Embryonic facial prominence (tissue), 1 donor: ENCODE results near the gene MPHOSPH8.

Experiments used
- DNase-seq: peaks from one replicate; pipeline ENCODE4 v3.0.0-alpha.2; 2016; ENCODE audit errors: extremely low spot score

The MPHOSPH8 gene, protein sequence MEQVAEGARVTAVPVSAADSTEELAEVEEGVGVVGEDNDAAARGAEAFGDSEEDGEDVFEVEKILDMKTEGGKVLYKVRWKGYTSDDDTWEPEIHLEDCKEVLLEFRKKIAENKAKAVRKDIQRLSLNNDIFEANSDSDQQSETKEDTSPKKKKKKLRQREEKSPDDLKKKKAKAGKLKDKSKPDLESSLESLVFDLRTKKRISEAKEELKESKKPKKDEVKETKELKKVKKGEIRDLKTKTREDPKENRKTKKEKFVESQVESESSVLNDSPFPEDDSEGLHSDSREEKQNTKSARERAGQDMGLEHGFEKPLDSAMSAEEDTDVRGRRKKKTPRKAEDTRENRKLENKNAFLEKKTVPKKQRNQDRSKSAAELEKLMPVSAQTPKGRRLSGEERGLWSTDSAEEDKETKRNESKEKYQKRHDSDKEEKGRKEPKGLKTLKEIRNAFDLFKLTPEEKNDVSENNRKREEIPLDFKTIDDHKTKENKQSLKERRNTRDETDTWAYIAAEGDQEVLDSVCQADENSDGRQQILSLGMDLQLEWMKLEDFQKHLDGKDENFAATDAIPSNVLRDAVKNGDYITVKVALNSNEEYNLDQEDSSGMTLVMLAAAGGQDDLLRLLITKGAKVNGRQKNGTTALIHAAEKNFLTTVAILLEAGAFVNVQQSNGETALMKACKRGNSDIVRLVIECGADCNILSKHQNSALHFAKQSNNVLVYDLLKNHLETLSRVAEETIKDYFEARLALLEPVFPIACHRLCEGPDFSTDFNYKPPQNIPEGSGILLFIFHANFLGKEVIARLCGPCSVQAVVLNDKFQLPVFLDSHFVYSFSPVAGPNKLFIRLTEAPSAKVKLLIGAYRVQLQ

DNA sequence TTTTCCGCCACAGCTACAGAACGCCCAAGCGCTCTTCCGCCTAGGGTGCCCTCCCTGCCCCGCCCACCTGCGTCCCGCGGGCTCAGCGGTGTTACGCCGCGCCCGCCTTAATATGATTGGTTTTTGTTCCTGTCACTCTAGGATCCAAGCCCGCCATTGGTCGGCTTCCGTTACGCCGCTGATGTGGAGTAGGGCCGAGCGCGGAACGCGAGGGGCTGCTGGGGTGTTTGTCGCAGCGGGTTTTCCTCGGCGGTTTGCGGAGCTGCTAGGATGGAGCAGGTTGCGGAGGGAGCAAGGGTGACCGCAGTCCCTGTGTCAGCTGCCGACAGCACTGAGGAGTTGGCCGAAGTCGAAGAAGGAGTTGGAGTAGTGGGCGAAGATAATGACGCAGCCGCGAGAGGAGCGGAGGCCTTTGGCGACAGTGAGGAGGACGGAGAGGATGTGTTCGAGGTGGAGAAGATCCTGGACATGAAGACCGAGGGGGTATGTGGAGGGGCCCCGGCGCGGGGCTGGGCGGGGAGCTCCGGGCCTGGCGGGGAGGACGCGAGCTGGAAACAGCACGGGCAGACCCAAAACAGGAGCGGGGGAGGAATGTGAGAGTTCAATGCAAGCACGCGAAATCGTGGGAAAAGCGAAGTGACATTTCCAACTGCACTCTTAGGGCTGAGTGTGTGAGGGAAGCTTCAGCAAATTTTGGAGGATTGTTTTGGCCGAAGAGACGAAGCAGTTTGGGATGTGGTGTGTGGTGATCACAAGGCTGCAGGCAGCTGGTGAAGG, at the start of gene MPHOSPH8:
TSS of gene MPHOSPH8 (plus strand) at position 181 of the 777 bp plus-strand sequence. CDS start at position 271, 90 bp downstream.
- peak; percentile 86 for DNase-seq

DNA sequence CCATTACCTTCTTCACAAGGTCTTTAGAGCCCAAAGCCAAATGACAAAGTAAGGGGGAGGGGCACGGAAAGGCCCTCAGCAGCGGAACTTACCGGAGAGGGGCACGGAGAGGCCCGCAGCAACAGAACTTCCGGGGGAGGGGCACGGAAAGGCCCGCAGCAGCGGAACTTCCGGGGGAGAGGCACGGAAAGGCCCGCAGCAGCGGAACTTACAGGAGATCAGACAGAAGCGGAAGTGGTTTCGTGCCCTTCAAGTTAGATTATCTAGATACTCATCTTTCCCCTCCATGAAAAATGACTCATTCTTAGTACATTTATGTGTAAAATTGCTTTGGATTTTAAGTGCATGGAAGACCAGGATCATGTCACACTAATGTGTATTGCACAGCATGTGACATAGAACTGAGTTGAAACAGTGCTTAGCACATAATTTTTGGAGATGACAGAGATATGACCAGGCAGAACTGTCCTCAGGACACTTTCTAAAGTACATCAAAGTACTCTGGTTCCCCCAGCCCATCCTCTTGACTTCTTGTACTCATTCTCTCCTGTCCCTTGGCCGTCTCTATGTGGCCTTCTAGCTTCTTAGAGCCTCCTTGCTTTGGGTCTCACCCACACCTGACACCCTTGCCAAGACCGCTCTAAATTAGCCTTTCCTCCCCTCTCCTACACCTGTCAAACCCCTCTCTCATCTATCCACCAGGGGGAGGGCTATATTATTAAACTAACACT, 46.4 kb upstream of the MPHOSPH8 start:
- no peak for DNase-seq

DNA sequence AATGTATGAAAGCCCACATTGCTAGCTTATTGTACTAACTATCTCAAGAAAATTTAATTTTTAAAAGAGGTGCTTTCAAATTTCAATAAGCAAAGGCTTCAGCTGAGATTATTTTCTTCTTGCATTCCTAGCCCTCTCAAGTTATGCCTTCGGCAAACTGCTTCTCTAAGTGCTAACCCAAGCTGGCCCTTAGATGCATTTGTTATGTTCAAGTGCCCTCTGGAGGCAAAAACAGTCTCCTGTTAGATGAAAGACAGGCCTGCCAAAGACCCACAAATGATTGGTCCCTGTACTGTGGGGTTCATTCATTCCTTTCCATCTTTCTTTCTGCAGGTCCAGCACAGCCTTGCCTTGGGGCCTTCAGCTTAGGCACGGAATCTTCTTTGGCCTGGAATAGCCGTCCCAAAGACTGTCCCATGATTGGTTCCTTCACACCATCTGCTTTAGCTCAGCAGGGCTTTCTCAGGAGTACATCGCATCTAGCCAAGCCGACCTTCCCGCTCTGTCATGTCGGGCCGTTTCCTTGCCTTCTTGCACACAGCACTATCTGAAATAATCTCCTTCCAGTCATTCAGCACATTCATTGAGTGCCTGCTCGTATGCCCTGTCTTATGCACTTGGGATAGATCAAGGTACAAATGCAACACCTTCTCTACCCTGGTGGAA, 45.7 kb upstream of the MPHOSPH8 start:
- no peak for DNase-seq

DNA sequence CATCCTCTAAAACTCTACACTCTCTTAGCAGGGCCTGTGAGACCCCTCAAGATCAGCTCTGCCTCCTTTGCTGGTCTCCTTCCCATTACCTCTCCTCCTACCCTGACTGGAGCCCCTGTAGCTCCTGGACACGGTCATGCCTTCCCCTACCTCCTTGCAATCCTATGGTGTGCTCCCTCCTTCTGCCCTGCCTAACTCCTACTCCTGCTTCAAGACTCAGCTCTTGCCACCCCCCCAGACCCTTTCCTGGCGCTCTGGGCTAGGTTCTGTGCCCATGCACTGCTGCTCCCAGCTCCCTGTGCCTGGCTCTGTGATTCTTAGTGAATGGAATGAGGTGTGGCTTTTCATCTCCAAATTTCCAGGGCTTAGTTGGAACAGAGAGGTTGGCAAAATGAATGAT, 44.1 kb upstream of the MPHOSPH8 start:
- no peak for DNase-seq

DNA sequence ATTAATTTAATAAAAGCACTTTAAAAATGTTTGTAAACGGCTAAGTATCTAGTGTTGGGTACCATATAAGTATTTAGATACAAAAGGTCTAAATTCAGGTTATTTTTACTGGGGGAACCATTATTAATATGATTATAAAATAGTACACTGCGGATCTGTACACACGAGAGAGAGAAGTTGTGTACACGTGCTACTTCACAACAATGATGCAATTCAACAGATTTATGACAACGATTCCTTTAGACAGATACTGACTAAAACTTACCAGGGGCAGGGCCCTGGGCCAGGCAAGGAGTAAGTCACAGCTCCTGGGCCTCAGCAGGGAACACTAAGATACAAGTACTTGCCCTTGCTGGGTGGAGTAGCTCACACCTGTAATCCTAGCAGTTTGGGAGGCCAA, 43.0 kb upstream of the MPHOSPH8 start:
- DNase-seq = no peak

DNA sequence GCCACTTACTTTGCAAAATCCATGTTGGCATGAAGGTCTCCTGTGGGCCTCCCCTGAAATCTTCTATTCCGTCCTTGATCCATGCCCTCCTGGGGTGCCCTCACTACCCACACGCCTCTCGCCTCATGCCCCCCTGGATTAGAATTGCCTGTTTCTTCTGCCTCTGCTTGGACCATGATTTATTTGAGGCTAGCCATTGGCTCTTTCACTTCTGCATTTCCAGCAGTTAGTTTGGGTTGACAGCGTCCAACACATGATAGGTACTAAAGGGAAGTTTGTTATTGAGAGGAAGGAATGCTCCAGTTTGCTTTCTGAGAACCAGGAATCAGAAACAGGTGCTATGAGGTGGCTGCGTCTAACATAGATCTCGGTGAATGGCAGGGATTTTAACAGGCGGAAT, 41.6 kb upstream of the MPHOSPH8 start:
- DNase-seq = no peak

DNA sequence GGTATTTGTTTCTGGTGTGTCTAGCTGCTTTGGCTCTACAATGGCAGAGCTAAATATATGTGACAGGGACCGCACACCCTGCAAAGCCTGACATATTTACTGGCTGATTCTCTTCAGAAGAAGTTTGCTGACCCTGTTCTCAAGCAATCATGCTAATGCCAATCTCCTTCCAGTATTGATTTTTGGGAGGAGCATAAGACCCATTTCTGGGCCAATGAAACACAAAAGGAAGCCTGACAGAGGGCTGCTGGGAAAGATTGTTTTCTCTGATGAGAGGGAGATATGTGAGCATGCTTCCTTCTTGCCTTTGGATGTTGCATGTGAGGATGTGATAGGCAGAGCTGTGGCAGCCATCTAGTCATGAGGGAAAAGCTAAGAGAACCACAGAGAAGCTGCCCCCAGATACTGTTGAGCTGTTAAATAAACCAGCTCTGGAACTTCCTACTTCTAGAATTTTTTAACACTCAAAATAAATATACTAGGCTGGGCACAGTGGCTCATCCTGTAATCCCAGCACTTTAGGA, 40.7 kb upstream of the MPHOSPH8 start:
- DNase-seq = no peak

DNA sequence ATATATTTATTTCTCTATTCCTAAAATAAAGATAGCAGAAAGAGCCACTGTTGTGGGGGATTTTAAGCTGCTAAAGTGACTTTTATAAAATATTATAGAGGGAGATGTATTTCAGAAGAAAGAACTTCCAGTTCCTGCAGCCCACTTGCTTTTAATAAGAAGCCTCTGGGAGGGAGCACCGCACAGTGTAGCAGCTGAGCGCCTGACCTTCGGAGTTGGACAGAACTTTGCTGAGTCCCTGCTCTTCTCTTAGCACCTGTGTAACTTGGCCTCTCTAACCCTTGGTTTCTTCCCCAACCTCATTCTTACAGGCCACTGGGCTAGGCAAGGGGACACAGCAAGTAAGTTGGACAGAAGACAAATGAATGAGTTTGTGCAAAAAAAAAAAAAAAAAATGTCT, 37.4 kb upstream of the MPHOSPH8 start:
- DNase-seq = no peak

DNA sequence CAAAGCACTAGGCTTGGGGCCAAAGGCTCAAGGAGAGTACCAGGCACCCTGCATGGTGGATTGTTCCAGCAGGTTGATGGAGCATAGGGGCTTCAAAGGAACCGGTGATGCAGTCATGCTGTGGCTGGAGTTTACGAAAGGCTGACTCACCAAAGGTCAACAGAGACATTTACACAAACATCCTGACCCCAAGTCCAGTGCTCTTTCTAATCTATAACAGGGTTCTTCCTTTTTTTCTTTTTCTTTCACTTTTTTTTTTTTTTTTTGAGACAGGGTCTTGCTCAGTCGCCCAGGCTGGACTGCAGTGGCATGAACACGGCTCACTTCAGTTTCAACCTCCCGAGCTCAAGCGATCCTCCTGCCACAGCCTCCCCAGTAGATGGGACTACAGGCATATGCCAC, 36.5 kb upstream of the MPHOSPH8 start:
- DNase-seq = no peak

DNA sequence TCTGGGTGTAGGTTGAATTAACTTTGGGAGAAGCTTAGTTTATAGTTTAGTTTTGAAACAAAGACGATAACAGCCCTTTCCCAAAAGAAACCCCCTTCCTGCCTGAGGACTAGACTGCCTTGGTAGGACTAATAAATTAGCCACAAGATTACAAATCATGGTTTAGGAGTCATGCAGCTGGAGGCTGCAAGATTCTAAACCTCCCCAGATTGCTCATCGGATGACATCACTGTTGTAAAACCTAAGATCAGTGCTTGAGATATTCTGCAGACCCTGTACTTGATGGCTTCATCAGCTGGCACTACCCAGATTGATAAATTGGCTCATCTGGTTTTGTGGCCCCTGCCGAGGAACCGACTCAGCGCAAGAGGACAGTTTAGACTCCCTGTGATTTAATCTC, 35.9 kb upstream of the MPHOSPH8 start:
- DNase-seq = no peak

DNA sequence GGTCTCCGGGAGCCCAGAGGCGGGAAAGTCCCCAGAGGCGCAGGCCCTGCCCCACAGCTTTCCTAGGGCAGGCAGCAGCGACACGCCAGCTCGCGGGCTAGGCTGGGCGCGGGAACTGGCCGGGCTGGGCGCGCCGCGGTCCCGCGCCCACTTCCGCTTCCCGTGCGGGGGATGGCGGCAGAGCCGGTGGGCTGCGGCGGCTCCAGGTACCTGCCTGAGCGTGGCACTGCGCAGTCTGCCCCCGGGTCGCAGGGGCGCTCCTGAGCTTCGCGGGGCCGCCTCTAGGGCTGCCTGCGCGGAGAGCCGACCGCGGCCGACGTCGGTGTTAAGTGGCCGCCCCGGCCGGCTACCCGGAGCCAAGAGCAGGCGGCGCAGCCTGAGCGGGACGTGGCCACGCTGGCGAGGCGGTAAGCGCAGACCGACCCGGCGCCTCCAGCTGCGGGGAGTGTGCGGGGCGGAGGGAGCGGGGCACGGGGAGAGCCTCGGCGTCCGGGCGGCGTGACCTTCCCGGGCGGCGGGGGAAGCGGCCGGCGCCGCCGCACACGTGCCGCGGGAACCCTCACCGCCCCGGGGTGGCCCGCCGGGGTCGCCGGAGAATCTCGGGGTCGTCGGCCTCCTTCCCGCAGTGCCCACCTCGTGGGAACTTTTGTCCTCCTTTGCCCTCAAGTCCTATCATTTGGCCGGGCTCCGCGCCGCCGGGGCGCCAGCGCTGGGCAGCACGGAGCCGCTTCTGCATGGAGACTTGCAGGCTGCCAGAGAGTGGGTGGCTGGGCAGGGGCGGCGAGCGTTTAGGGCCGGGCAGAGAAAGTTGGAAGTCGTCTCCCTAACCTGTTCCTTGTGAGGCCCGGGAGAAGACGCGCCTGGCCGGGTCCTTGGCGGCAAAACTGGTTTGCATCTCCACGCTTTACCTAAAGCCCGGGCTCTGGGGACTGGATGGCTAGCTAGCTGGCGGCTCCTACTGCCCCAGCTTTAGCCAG, 31.4 kb upstream of the MPHOSPH8 start:
- no peak for DNase-seq

DNA sequence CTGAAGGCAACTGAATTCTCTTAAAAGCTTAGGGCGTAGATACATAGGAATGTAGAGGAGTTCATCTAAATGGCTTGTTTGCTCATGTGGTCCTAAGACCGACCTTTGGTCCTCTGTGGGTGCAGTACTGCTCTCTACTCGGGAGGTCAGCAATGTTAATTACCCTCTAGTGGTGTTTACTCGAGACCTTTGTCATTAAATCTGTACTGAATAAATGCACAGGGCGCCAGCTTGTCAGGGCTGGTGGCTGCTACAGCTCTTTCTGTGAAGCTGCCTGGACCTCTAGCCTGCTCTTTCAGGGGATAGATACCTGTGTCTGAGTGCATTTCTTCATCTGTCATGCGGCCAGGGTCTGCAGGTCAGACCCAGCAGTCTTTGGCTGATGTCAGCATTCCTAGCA, 29.2 kb upstream of the MPHOSPH8 start:
- DNase-seq = no peak

DNA sequence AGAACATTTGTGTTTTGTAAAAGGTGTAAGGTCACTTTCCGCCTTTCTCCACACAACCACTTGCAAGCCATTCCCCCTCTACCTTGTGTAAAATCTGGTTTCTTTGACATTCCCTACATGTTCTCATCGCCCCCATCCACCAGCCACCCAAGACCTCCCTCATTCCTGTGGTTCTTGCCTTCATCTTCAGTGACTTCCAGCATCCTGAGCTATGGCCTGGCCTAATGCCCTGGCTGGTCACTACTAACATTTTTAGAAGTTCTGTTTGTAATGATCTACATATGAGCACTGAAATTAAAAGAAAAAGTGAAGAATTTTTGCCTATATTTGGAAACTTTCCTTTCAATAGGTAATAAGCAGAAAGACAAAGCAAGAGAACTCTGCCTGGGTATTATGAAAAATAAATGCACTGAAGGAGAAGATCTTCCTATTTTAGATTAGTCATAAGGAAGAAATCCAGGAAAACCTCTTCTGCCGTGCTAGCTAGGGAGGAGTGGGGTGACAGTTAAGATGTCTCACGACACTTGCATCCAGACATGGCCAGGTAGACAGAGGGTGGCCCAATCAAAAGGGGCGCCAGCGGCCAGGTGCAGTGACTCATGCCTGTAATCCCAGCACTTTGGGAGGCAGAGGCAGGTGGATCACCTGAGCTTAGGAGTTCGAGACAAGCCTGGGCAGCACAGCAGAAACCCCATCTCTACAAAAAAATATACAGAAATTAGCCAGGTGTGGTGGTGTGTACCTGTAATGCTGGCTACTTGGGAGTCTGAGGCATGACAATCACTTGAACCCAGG, 28.1 kb upstream of the MPHOSPH8 start:
- no peak for DNase-seq

DNA sequence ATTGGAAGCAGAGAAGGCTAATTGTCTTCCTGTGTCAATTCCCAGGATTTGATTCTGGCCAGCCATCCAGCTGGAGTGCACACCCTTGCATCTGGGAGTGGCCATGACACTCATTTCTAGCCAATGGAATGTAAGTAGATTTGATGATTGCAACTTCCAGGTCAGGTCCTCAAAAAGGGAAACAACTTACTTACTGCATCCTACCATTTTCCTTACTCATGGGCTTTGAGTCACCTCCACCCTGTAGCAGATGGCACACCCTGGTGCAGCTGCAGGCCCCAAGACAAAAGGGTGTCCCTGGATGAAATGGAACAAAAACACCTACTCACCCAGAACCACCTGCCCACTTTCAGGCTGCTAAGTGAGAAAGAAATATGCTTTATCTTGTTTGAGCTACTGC, 27.3 kb upstream of the MPHOSPH8 start:
- no peak for DNase-seq

DNA sequence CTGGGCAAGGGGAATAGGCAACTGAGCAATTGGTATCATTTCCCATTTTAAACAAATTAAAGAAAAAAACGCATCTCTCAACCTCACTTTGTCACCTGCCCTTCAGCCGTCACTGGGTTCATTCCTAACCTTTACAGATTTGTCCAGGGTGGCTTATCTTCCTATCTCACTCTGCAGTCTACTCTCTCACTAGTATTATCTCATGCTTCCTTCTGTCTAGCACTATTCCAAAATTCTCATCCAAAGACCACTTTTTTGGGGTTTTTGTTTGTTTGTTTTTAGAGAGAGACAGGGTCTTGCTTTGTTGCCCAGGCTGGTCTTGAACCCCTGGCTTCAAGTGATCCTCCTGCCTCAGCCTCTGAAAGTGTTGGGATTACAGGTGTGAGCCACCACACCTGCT, 26.7 kb upstream of the MPHOSPH8 start:
- no peak for DNase-seq

DNA sequence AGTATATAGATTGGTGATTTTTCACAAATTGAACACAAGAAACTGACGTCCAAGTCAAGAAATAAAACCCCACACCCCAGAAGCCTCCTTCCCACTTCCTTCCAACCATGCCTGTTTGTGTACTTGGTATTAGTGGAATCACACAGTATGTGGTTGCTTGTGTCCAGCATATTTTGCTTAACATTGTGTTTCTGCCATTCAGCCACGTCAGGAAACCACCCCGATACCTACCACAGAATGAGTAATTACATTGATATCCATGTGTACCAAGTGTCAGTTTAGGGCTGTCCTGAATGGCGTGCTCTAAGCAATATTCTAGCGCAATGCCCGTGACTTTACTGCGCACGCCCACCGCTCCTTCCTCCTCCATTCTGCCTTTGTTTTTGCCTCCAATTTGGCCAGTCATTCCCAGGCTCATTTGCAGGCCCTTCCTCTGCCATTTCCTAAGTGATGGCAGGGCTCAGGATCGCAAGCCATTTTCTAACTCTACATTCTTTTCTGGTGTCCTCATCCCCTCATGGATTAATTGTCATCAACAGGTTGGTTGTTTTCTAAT, 25.9 kb upstream of the MPHOSPH8 start:
- no peak for DNase-seq

DNA sequence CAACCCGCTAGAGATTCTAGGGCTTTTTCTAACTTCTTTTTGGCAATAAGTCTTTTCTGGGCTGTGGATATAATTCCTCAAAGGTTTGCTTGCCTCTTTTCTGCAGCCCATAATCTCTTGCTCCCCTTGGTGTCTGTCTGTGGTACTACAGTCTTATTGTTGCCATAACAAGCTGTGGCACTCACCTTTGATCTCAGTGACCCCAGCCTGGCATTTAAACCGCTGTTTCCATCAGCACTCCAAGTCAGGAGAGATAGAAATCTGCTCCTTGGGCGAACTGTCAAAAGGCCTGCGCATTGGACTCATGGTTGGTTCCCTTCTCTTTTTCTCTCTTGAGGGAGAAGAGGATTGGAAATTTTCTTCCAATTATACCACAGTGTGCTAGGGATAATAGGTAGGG, 14.5 kb upstream of the MPHOSPH8 start:
- DNase-seq = no peak

DNA sequence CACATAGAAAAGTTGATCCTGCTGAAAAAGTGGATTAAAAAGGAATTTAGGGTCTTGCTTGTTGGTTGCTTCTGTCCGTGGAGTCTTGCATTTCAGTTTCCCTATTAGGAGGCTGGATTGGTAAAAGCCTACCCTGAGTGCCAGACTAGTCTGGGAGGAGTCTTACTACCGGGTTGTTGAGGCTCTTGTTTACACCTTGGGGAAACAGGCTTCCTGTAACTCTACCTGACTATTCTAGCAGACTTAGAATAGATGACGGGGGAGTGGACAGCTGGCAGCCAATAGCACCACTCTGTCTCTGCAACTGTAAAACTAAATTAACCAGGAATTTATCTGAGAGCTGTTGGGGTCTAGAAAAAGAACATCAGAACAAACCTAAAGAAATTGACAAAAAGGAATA, 11.3 kb upstream of the MPHOSPH8 start:
- no peak for DNase-seq
